ENCODE data around the gene CAPN10. TPM values are rescaled to one million over a fixed set of nuclear protein-coding genes. Genes with fewer than 3 reads are reported as not detected.
A peak's percentile ranks its signal among the peaks of the same experiment; 100 is the strongest.

Gene CAPN10
- total RNA-seq, 4 donors from 2014 or later = 2.8 to 39.6 (median 21.6) TPM

DNA sequence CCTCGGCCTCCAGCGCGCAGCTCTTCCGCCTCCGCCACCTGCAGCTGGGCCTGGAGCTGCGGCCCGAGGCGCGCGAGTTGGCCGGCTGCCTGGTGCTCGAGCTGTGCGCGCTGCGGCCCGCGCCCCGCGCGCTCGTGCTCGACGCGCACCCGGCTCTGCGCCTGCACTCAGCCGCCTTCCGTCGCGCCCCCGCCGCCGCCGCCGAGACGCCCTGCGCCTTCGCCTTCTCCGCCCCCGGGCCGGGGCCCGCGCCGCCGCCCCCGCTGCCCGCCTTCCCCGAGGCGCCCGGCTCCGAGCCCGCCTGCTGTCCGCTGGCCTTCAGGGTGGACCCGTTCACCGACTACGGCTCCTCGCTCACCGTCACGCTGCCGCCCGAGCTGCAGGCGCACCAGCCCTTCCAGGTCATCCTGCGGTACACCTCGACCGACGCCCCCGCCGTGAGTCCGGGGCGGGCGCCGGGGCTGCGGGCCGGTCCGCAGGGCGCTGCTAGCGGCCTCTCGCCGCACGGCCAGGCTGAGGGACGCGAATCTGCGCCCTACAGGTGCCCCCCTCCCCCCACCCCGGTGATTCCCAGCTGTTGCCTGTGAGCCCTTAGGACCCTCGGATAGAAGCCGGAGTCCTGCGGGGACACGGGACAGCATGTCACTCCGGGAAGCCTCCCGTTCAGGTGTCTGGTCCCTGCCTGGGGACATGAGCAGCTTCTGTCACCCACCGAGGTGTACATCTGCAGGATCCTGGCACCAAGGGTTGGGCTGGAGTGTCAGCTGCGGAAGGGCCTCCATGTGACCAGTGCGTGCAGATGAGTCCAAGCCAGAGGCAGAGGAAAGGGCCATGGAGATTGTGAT is 17.6 kb upstream of the CAPN10 start:
- DNase-seq = peak; percentile 43 to 66
- H3K27ac ChIP-seq = peak overlapping the region; percentile 75 to 92
- intact Hi-C loops (cut with DNase I; ENCODE audit: low total_unique reads) = no loop called here
- peaks cover 8 to 29% of the 10 kb centered on the region in 2 donors for H3K4me1 ChIP-seq
- peak overlapping the region; percentile 30 to 79 for H3K4me3 ChIP-seq
- no peaks in the 10 kb centered on the region for H3K36me3 ChIP-seq
- TF ChIP-seq POLR2A (IDR thresholded peaks at IDR 0.05) (peak in 1 of 2 donors; percentile 26), CTCF (IDR thresholded peaks at IDR 0.05) (no peak)
- no peaks in the 10 kb centered on the region for H3K9me3 ChIP-seq
- no peaks in the 10 kb centered on the region for H3K27me3 ChIP-seq

DNA sequence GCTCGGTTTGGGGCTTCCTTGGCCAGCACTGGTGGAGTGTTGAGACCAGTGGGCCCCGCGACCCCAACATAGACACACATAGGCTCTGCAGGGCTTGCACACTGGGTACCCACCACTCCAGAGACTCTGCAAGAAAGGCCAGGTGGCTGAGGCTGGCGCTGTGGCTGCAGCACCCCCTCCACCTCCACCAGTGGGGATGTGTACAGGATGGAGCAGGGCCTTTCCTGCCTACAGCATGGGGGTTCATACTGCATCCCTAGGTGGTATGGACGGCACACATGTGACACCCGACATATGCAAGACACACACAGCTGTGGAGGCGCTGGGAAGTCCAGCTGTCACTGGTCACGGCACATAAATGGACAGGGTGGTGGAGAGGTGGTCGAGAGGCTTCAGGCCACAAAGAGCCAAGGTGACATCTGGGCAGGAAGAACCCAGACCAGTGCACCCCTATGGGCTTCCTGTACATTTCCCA is 17.0 kb upstream of the CAPN10 start:
- no peaks in the 10 kb centered on the region for H3K36me3 ChIP-seq
- H3K27ac ChIP-seq = peak overlapping the region in 1 of 2 donors; percentile 92
- DNase-seq = peak; percentile 14 to 22
- H3K27me3 ChIP-seq = no peaks in the 10 kb centered on the region
- no peak for TF ChIP-seq POLR2A (IDR thresholded peaks at IDR 0.05)
- no peak for TF ChIP-seq CTCF (IDR thresholded peaks at IDR 0.05)
- H3K9me3 ChIP-seq = no peaks in the 10 kb centered on the region
- peaks cover 8 to 29% of the 10 kb centered on the region in 2 donors for H3K4me1 ChIP-seq
- intact Hi-C loops (cut with DNase I; ENCODE audit: low total_unique reads) = no loop called here
- peak overlapping the region; percentile 30 to 79 for H3K4me3 ChIP-seq

- H3K4me3 ChIP-seq = no peak overlapping the region
Measured at GRCh38 chr2:240569998-240570530, 16.5 kb upstream of the CAPN10 start.

GRCh38 chr2:240570531-240571313 is 15.8 kb upstream of the CAPN10 start:
- H3K27me3 ChIP-seq = no peaks in the 10 kb centered on the region
- H3K4me3 ChIP-seq = no peak overlapping the region
- intact Hi-C loops (cut with DNase I; ENCODE audit: low total_unique reads) = no loop called here
- peak in 1 of 2 donors; percentile 13 for DNase-seq
- H3K27ac ChIP-seq = no peak overlapping the region
- no peaks in the 10 kb centered on the region for H3K36me3 ChIP-seq
- H3K4me1 ChIP-seq = peaks cover 5 to 28% of the 10 kb centered on the region in 2 donors
- TF ChIP-seq POLR2A (IDR thresholded peaks at IDR 0.05) (no peak), CTCF (IDR thresholded peaks at IDR 0.05) (no peak)
- H3K9me3 ChIP-seq = no peaks in the 10 kb centered on the region

More at GRCh38 chr2:240569998-240570530, 16.5 kb upstream of the CAPN10 start:
- no peaks in the 10 kb centered on the region for H3K36me3 ChIP-seq
- H3K9me3 ChIP-seq = no peaks in the 10 kb centered on the region
- no peak for TF ChIP-seq POLR2A (IDR thresholded peaks at IDR 0.05)
- no peak for TF ChIP-seq CTCF (IDR thresholded peaks at IDR 0.05)
- intact Hi-C loops (cut with DNase I; ENCODE audit: low total_unique reads) = no loop called here
- peak overlapping the region in 1 of 2 donors; percentile 9 for H3K27ac ChIP-seq
- no peak for DNase-seq
- H3K27me3 ChIP-seq = no peaks in the 10 kb centered on the region
- peaks cover 8 to 29% of the 10 kb centered on the region in 2 donors for H3K4me1 ChIP-seq

All from uterus (tissue), 4 donors.